ENCODE measurements around the gene VSIG10L2.

DNA sequence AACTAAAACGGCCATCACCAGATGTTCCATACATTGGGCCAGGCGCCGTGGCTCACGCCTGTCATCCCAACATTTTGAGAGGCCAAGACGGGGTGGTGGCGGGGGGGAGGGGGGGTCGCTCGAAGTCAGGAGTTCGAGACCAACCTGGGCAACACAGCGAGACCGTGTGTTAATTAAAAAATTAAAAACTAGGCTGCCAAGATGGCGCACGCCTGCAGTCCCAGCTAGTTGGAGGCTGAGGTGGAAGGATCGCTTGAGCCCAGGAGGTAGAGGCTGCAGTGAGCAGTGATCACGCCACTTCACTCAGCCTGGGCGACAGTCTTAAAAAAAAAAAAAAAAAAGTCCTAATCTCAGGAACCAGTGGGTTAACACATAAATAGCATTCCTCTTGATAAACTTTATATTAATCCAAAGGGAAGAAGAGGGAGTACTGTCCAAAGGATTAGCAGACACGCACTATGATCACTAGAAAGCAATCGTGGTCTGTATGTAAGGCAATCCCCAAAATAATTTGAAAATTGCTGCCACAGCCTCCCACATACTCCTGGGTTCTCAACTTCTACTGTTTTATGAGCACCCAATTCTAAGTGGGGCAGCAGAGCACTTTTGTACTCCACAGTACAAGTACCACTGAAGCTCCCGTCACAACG is 43.4 kb upstream of the VSIG10L2 start:
- TF ChIP-seq, protein P1, sequence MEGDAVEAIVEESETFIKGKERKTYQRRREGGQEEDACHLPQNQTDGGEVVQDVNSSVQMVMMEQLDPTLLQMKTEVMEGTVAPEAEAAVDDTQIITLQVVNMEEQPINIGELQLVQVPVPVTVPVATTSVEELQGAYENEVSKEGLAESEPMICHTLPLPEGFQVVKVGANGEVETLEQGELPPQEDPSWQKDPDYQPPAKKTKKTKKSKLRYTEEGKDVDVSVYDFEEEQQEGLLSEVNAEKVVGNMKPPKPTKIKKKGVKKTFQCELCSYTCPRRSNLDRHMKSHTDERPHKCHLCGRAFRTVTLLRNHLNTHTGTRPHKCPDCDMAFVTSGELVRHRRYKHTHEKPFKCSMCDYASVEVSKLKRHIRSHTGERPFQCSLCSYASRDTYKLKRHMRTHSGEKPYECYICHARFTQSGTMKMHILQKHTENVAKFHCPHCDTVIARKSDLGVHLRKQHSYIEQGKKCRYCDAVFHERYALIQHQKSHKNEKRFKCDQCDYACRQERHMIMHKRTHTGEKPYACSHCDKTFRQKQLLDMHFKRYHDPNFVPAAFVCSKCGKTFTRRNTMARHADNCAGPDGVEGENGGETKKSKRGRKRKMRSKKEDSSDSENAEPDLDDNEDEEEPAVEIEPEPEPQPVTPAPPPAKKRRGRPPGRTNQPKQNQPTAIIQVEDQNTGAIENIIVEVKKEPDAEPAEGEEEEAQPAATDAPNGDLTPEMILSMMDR (conservative IDR thresholded peaks at IDR 0.05), result no peak
- no peak for TF ChIP-seq EZH2 (IDR thresholded peaks at IDR 0.05; ENCODE audit: low read depth)
